HEK293 (cell line): Measurements from ENCODE around the gene MORN1.
A peak's percentile ranks its signal among the peaks of the same experiment; 100 is the strongest.

ENCODE experiments used
- FEZF1 ChIP-seq: fragments of 450-650 bp; formaldehyde crosslinking; IDR thresholded peaks from 2 replicates; pipeline ENCODE4 v1.5.1; 2016; ENCODE audit warnings: missing biosample characterization, missing genetic modification characterization
- GLI4 ChIP-seq: fragments of 450-650 bp; formaldehyde crosslinking; IDR thresholded peaks from 2 replicates; pipeline ENCODE4 v1.5.1; 2016; ENCODE audit warnings: missing biosample characterization, missing genetic modification characterization
- KLF10 ChIP-seq: fragments of 450-650 bp; IDR thresholded peaks from 2 replicates; pipeline ENCODE4 v1.5.1; 2018; ENCODE audit warnings: missing biosample characterization, mild to moderate bottlenecking, missing genetic modification characterization
- KLF7 ChIP-seq: fragments of 450-650 bp; formaldehyde crosslinking; IDR thresholded peaks from 2 replicates; pipeline ENCODE4 v1.5.1; 2016; ENCODE audit warnings: missing biosample characterization, missing genetic modification characterization, borderline replicate concordance
- MEIS1 ChIP-seq: sonication (generic); formaldehyde crosslinking; IDR thresholded peaks from 2 replicates; pipeline ENCODE4 v1.8.1; 2022; ENCODE audit warnings: missing genetic modification reagents, mild to moderate bottlenecking, borderline replicate concordance
- SETDB1 ChIP-seq: IDR thresholded peaks from one replicate; pipeline ENCODE4 v1.6.1; 2017; ENCODE audit warnings: mild to moderate bottlenecking, low read length, moderate library complexity, mixed read lengths; ENCODE audit not compliant: insufficient read length
- YY2 ChIP-seq: fragments of 450-650 bp; formaldehyde crosslinking; IDR thresholded peaks from 2 replicates; pipeline ENCODE4 v1.5.1; 2016; ENCODE audit warnings: missing biosample characterization, missing genetic modification characterization
- ZBTB20 ChIP-seq: fragments of 450-650 bp; formaldehyde crosslinking; IDR thresholded peaks from 2 replicates; pipeline ENCODE4 v1.5.1; 2016; ENCODE audit warnings: missing biosample characterization, missing genetic modification characterization
- ZBTB44 ChIP-seq: fragments of 450-650 bp; IDR thresholded peaks from 2 replicates; pipeline ENCODE4 v1.5.1; 2018; ENCODE audit warnings: missing biosample characterization, mild to moderate bottlenecking, missing genetic modification characterization
- ZBTB7A ChIP-seq: fragments of 450-650 bp; formaldehyde crosslinking; IDR thresholded peaks from 2 replicates; pipeline ENCODE4 v1.5.1; 2016; ENCODE audit warnings: low read depth, missing biosample characterization, missing genetic modification characterization
- ZBTB8A ChIP-seq: fragments of 450-650 bp; formaldehyde crosslinking; IDR thresholded peaks from 2 replicates; pipeline ENCODE4 v1.5.1; 2016; ENCODE audit warnings: missing biosample characterization, missing genetic modification characterization
- ZEB2 ChIP-seq: fragments of 450-650 bp; formaldehyde crosslinking; IDR thresholded peaks from 2 replicates; pipeline ENCODE4 v1.5.1; 2016; ENCODE audit warnings: missing biosample characterization, missing genetic modification characterization
- ZFHX2 ChIP-seq: fragments of 450-650 bp; formaldehyde crosslinking; conservative IDR thresholded peaks from 2 replicates; pipeline ENCODE4 v1.5.1; 2016; ENCODE audit warnings: missing biosample characterization, missing genetic modification characterization
- ZFP69B ChIP-seq: fragments of 450-650 bp; formaldehyde crosslinking; IDR thresholded peaks from 2 replicates; pipeline ENCODE4 v1.5.1; 2016; ENCODE audit warnings: missing biosample characterization, missing genetic modification characterization
- ZNF121 ChIP-seq: fragments of 450-650 bp; formaldehyde crosslinking; IDR thresholded peaks from 2 replicates; pipeline ENCODE4 v1.5.1; 2016; ENCODE audit warnings: missing biosample characterization, missing genetic modification characterization
- ZNF138 ChIP-seq: fragments of 450-650 bp; formaldehyde crosslinking; IDR thresholded peaks from 2 replicates; pipeline ENCODE4 v1.5.1; 2016; ENCODE audit warnings: missing biosample characterization, missing genetic modification characterization, borderline replicate concordance
- ZNF19 ChIP-seq: fragments of 450-650 bp; formaldehyde crosslinking; IDR thresholded peaks from 2 replicates; pipeline ENCODE4; 2016; ENCODE audit warnings: missing biosample characterization, missing genetic modification characterization, low read depth
- ZNF211 ChIP-seq: fragments of 450-650 bp; formaldehyde crosslinking; IDR thresholded peaks from 2 replicates; pipeline ENCODE4 v1.5.1; 2016; ENCODE audit warnings: low read depth, missing biosample characterization, missing genetic modification characterization
- ZNF223 ChIP-seq: fragments of 450-650 bp; formaldehyde crosslinking; IDR thresholded peaks from 2 replicates; pipeline ENCODE4 v1.5.1; 2016; ENCODE audit warnings: missing biosample characterization, missing genetic modification characterization
- ZNF24 ChIP-seq: fragments of 450-650 bp; formaldehyde crosslinking; IDR thresholded peaks from 2 replicates; pipeline ENCODE4 v1.5.1; 2016; ENCODE audit warnings: missing biosample characterization, missing genetic modification characterization
- ZNF335 ChIP-seq: fragments of 450-650 bp; formaldehyde crosslinking; conservative IDR thresholded peaks from 2 replicates; pipeline ENCODE4 v1.5.1; 2016; ENCODE audit warnings: missing biosample characterization, missing genetic modification characterization
- ZNF423 ChIP-seq: fragments of 450-650 bp; formaldehyde crosslinking; IDR thresholded peaks from 2 replicates; pipeline ENCODE4 v1.5.1; 2016; ENCODE audit warnings: missing biosample characterization, missing genetic modification characterization
- ZNF521 ChIP-seq: fragments of 450-650 bp; formaldehyde crosslinking; IDR thresholded peaks from 2 replicates; pipeline ENCODE4 v1.5.1; 2017; ENCODE audit warnings: missing biosample characterization, mild to moderate bottlenecking, missing genetic modification characterization
- ZNF555 ChIP-seq: fragments of 450-650 bp; formaldehyde crosslinking; conservative IDR thresholded peaks from 2 replicates; pipeline ENCODE4 v1.5.1; 2017; ENCODE audit warnings: missing biosample characterization, mild to moderate bottlenecking, missing genetic modification characterization, inconsistent platforms
- ZNF629 ChIP-seq: fragments of 450-650 bp; formaldehyde crosslinking; IDR thresholded peaks from 2 replicates; pipeline ENCODE4 v1.5.1; 2017; ENCODE audit warnings: missing biosample characterization, missing genetic modification characterization
- ZNF670 ChIP-seq: fragments of 450-650 bp; formaldehyde crosslinking; IDR thresholded peaks from 2 replicates; pipeline ENCODE4 v1.5.1; 2016; ENCODE audit warnings: missing biosample characterization, missing genetic modification characterization, low read depth
- ZNF843 ChIP-seq: fragments of 450-650 bp; formaldehyde crosslinking; IDR thresholded peaks from 2 replicates; pipeline ENCODE4 v1.5.1; 2016; ENCODE audit warnings: missing biosample characterization, missing genetic modification characterization
- ZSCAN16 ChIP-seq: fragments of 450-650 bp; formaldehyde crosslinking; IDR thresholded peaks from 2 replicates; pipeline ENCODE4 v1.5.1; 2016; ENCODE audit warnings: missing biosample characterization, missing genetic modification characterization
- TF ChIP-seq, protein P1 (sequence below): fragments of 450-650 bp; formaldehyde crosslinking; conservative IDR thresholded peaks from 2 replicates; pipeline ENCODE4 v1.5.1; 2016; ENCODE audit warnings: low read depth, missing biosample characterization, missing genetic modification characterization
- TF ChIP-seq, protein P2 (sequence below): fragments of 450-650 bp; formaldehyde crosslinking; IDR thresholded peaks from 2 replicates; pipeline ENCODE4 v1.5.1; 2016; ENCODE audit warnings: missing biosample characterization, missing genetic modification characterization, borderline replicate concordance
- TF ChIP-seq, protein P3 (sequence below): fragments of 450-650 bp; formaldehyde crosslinking; IDR thresholded peaks from 2 replicates; pipeline ENCODE4 v1.5.1; 2016; ENCODE audit warnings: missing biosample characterization, missing genetic modification characterization, low read depth

Gene MORN1

DNA sequence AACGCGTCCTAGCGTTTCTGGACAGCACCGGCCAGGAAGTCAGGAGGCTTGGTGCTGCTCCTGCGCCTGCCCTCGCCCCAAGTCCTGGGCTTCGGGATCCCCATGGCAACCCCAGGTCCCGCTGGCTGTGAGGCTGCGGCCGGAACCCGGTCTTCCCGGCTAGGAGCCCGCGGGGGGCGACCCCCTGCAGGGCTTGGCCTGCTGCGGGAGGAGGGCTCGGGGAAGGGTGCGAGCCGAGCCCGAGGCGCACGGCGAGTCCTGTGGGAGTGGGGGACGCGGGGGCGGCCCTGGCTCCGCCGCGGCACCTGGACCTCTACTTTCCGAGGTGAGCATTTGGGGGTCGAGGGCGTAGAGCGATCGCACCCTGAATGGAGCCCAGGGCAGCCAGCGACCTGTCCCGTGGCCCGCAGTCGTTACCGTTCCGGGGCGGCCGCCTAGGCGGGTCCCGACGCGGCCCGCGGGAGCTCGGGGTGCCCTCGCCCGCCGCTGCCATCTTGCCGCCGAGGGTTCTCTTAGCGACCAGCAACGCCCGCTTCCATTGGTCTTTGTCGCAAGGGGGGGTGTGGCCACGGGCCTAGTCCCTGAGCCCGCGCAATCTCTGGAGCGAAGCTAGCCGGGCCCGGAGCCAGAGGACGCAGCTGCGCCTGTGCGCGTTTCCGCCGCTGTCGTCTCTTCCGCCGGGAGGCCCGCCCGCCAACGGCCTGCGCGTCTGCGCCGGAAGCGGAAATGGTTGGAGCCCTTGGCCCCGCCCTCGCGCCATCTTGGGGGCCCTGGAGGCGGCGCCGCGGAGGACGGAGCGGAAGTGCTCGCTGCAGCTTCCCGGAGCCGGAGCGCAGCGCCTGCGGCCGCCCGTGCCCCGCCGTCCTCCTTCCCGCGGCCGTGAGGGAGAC lies at the start of gene MORN1, which contains the start of gene RER1 (continued):
- TF ChIP-seq MEIS1 (CRISPR knock-in tag) = no peak
- peak; percentile 76 for TF ChIP-seq ZNF629 (tag by site-specific recombination)
- peak; percentile 54; the same call in 1 of the 2 replicates for TF ChIP-seq ZBTB20
- TF ChIP-seq, protein P1, sequence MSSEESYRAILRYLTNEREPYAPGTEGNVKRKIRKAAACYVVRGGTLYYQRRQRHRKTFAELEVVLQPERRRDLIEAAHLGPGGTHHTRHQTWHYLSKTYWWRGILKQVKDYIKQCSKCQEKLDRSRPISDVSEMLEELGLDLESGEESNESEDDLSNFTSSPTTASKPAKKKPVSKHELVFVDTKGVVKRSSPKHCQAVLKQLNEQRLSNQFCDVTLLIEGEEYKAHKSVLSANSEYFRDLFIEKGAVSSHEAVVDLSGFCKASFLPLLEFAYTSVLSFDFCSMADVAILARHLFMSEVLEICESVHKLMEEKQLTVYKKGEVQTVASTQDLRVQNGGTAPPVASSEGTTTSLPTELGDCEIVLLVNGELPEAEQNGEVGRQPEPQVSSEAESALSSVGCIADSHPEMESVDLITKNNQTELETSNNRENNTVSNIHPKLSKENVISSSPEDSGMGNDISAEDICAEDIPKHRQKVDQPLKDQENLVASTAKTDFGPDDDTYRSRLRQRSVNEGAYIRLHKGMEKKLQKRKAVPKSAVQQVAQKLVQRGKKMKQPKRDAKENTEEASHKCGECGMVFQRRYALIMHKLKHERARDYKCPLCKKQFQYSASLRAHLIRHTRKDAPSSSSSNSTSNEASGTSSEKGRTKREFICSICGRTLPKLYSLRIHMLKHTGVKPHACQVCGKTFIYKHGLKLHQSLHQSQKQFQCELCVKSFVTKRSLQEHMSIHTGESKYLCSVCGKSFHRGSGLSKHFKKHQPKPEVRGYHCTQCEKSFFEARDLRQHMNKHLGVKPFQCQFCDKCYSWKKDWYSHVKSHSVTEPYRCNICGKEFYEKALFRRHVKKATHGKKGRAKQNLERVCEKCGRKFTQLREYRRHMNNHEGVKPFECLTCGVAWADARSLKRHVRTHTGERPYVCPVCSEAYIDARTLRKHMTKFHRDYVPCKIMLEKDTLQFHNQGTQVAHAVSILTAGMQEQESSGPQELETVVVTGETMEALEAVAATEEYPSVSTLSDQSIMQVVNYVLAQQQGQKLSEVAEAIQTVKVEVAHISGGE (tag by site-specific recombination) = peak; percentile 97
- no peak for TF ChIP-seq ZBTB44 (tag by site-specific recombination)
- peak; percentile 20; the same call in 1 of the 2 replicates for TF ChIP-seq ZBTB7A
- TF ChIP-seq ZNF335 (tag by site-specific recombination) = peak; percentile 91
- TF ChIP-seq SETDB1 = no peak
- TF ChIP-seq ZNF521 (tag by site-specific recombination) = no peak
- TF ChIP-seq KLF7 (tag by site-specific recombination) = 0 out of 2 replicates have a peak, but pooled peaks have one; percentile 26
- TF ChIP-seq, protein P2, sequence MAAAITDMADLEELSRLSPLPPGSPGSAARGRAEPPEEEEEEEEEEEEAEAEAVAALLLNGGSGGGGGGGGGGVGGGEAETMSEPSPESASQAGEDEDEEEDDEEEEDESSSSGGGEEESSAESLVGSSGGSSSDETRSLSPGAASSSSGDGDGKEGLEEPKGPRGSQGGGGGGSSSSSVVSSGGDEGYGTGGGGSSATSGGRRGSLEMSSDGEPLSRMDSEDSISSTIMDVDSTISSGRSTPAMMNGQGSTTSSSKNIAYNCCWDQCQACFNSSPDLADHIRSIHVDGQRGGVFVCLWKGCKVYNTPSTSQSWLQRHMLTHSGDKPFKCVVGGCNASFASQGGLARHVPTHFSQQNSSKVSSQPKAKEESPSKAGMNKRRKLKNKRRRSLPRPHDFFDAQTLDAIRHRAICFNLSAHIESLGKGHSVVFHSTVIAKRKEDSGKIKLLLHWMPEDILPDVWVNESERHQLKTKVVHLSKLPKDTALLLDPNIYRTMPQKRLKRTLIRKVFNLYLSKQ (tag by site-specific recombination) = no peak
- peak; percentile 94 for TF ChIP-seq ZEB2
- TF ChIP-seq ZNF670 (tag by site-specific recombination) = no peak
- TF ChIP-seq ZNF24 (tag by site-specific recombination) = no peak
- TF ChIP-seq ZNF211 (tag by site-specific recombination) = no peak
- TF ChIP-seq ZNF843 = 0 out of 2 replicates have a peak, but pooled peaks have one; percentile 45
- TF ChIP-seq GLI4 = no peak
- TF ChIP-seq ZNF19 = no peak
- TF ChIP-seq ZFHX2 = peak; percentile 90
- peak; percentile 28; the same call in 1 of the 2 replicates for TF ChIP-seq ZSCAN16 (tag by site-specific recombination)
- no peak for TF ChIP-seq ZNF223
- TF ChIP-seq ZFP69B = no peak; the same call in 1 of the 2 replicates
- TF ChIP-seq ZNF555 (tag by site-specific recombination) = no peak
- peak; percentile 68; the same call in 1 of the 2 replicates for TF ChIP-seq KLF10 (tag by site-specific recombination)
- TF ChIP-seq, protein P3, sequence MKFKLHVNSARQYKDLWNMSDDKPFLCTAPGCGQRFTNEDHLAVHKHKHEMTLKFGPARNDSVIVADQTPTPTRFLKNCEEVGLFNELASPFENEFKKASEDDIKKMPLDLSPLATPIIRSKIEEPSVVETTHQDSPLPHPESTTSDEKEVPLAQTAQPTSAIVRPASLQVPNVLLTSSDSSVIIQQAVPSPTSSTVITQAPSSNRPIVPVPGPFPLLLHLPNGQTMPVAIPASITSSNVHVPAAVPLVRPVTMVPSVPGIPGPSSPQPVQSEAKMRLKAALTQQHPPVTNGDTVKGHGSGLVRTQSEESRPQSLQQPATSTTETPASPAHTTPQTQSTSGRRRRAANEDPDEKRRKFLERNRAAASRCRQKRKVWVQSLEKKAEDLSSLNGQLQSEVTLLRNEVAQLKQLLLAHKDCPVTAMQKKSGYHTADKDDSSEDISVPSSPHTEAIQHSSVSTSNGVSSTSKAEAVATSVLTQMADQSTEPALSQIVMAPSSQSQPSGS (tag by site-specific recombination) = no peak
- no peak for TF ChIP-seq ZNF121 (tag by site-specific recombination)
- TF ChIP-seq ZBTB8A (tag by site-specific recombination) = peak; percentile 45
- peak; percentile 93 for TF ChIP-seq YY2
- no peak for TF ChIP-seq ZNF138 (tag by site-specific recombination)
- TF ChIP-seq ZNF423 (tag by site-specific recombination) = 0 out of 2 replicates have a peak, but pooled peaks have one; percentile 41
- no peak for TF ChIP-seq FEZF1 (tag by site-specific recombination)
